Gastroesophageal sphincter (tissue), 3 donors: Measurements from ENCODE around the gene PELI2.

Experiments used
- CTCF ChIP-seq, 4 experiments: fragments of 200-600 bp in 2 of 4; fragments of 450-650 bp in 2 of 4; sonication (generic) in 1 of 4; IDR thresholded peaks; one replicate each; pipeline ENCODE4 v1.5.1; 2017 to 2019; ENCODE audit warnings: antibody characterized with exemption in 4 of 4, mild to moderate bottlenecking in 2 of 4, moderate library complexity in 2 of 4
- EP300 ChIP-seq: sonication (generic); formaldehyde crosslinking; IDR thresholded peaks from one replicate; pipeline ENCODE4 v1.6.1; 2017; ENCODE audit warnings: antibody characterized with exemption, mild to moderate bottlenecking
- POLR2A ChIP-seq, 2 donors: fragments of 450-650 bp; IDR thresholded peaks; one replicate each; pipeline ENCODE4 v1.6.1; 2017; ENCODE audit warnings: antibody characterized with exemption in 2 of 2, mild to moderate bottlenecking in 2 of 2, moderate library complexity in 1 of 2
- POLR2AphosphoS5 ChIP-seq: sonication (generic); formaldehyde crosslinking; IDR thresholded peaks from one replicate; pipeline ENCODE4 v1.6.1; 2017; ENCODE audit warnings: antibody characterized with exemption

- TF ChIP-seq CTCF (IDR thresholded peaks at IDR 0.05) (no peak), POLR2A (IDR thresholded peaks at IDR 0.05) (no peak), EP300 (no peak), POLR2AphosphoS5 (no peak)
These were observed 95.1 kb downstream of the PELI2 start for GRCh38 chr14:56213306-56213705.
